HG02678 (cell line): ENCODE data around the gene CNN3.

Experiments
- ATAC-seq: cut with Tn5 transposase; IDR thresholded peaks from one replicate; pipeline ENCODE4 v1.9.1; 2021; ENCODE audit warnings: mild to moderate bottlenecking, moderate library complexity; ENCODE audit not compliant: unreplicated experiment

Gene CNN3

GRCh38 chr1:94925004-94925403 lies 1.9 kb downstream of the CNN3 start:
- no peak for ATAC-seq

- no peak for ATAC-seq
Observed at GRCh38 chr1:94922761-94923331, 4.1 kb downstream of the CNN3 start.

DNA sequence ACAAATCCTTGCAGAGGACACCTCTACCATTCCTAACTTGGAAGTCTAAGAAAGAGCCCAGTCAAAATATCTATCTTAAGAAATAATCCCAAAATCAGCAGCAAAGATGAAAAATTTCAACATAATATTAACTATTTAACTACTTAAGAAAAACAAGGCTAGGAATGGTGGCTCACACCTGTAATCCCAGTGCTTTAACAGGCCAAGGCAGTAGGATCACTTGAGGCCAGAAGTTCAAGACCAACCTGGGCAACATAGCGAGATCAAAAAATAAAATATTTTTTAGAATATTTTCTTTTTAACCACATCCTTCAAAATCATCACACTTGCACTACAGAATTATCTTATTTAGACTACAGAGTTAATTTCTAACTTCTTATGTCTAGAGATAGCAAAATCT lies 4.9 kb downstream of the CNN3 start:
- no peak for ATAC-seq

DNA sequence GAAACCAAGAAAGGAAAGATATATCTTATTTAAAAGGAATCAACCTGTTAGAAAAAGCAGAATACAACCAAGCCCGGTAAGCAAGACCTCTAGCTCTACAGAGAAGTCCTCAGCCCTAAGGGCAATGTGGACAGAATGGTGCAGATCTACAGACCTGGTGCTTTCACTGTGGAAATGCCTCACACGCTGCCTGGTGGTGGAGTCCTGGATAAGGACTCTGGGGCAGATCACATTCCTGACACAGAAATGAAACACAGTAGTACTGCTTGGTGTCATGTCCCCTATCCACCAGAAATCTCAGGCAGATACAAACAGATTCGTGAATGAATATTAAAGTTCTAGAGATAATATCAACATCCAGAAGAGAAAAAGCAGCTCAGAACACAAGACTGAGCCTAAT lies 6.8 kb downstream of the CNN3 start:
- no peak for ATAC-seq

GRCh38 chr1:94919241-94920030 lies 7.5 kb downstream of the CNN3 start:
- no peak for ATAC-seq

DNA sequence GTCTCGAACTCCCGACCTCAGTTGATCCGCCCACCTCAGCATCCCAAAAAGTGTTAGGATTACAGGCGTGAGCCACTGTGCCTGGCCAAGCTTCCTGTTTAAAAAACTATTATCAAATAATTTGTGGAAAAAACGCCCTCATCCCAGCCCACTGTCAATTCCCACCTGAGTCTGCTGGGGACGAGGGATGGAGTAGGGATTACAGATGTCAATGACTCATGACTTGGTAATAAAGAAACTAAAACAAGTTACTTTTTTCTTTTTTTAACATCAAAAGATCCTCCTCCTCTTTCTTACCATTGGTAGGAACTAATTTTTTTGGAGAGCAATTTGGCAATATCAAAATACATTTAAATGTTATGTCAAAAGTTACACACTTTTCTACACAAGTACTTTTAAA lies 9.7 kb downstream of the CNN3 start:
- no peak for ATAC-seq

DNA sequence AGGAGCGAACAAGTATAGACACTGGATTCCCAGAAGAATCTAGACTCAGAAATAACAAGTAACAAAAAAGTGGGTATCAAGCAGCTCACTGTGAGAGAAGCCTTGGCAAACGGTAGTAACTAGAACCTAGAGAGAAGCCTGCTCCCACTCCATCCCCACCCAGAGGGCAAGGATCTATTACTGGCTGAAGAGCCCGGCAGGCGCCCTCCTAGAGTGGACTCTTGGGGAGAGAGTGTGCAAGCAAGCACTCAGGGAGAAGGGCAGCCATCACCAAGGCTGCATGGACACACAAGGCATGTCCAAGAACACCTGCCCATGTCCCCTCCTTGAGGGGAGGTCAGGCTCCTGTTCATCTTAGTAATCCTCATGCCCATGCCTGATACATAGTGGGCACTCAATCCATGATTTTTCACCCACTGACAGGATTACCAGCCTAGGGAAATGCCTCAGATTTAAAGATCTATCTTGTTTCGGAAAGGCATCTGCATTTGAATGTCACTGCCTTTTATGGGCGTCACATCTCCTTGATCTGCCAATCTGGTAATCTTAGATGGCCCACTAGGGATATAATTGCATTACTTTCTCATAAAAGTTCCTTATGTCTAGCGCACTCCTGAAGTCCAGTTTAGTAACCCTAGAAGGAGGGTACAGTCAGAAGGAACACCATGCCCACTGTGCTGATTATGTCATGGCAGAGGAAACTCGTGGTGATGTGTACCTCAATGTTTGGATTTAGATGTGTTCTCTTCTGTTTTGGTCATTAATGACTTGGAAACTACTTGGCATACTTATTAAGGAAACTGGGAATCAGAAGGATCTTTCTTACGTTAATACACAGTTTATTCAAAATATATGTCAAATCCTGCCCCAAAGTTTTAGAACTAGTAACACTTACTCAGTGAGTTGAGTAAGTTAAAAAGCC lies 14.4 kb downstream of the CNN3 start:
- no peak for ATAC-seq

DNA sequence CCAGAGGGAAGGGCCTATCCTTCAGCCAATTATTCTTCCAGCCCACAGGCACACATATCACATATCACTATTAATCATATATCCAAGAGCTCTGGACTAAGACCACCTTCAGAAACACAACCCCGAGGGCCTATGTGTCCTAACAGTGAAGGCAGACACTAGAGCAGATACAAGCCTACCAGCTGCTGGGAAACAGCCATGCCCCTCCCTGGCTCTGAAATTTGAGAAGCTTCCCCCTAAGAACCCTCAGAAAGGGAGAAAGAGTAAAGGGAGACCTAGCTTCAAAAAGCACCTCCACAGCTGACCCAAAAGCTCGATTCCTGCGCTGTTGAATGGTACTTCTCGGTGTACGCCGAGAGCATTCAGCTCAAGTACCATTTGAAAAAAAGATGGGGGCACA lies 17.4 kb downstream of the CNN3 start:
- no peak for ATAC-seq

DNA sequence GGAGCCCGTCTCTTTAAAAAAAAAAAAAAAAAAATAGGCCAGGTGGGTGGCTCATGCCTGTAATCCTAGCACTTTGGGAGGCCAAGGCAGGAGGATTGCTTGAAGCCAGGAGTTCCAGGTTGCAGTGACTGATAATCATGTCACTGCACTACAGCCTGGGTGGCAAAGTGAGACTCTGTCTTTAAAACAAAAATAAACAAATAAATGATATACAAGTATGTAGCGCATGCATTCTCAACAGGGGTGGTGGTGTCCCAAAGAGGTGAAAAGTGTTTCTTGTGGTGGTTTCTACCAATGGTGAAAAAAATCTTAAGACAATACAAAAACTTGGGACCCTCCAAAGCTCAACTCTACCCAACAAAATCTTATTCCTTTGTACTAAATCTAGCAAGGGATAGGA lies 17.9 kb downstream of the CNN3 start:
- no peak for ATAC-seq

DNA sequence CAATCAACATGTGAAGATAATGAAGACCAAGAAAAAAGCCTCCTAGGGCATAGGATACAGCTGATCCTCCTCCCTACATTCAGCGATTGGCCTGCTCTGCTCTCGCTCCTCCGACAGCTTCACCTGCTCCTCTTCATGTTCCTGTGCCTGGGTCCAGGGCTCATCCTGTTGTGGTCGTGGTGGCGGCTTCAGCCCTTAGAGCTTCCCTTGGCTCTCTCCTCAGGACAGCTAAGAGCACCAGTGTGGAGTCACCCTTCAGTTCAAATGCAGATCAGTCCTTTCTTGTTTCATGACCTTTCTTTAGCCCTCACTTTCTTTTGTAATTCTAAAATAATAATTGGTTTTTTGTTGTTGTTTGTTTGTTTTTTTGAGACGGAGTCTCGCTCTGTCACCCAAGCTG lies 18.7 kb downstream of the CNN3 start:
- no peak for ATAC-seq

GRCh38 chr1:94907136-94907535 lies 19.8 kb downstream of the CNN3 start:
- no peak for ATAC-seq

- ATAC-seq, result no peak
Observed at GRCh38 chr1:94906382-94906781, 20.5 kb downstream of the CNN3 start.

GRCh38 chr1:94905207-94905606 lies 21.7 kb downstream of the CNN3 start:
- no peak for ATAC-seq

DNA sequence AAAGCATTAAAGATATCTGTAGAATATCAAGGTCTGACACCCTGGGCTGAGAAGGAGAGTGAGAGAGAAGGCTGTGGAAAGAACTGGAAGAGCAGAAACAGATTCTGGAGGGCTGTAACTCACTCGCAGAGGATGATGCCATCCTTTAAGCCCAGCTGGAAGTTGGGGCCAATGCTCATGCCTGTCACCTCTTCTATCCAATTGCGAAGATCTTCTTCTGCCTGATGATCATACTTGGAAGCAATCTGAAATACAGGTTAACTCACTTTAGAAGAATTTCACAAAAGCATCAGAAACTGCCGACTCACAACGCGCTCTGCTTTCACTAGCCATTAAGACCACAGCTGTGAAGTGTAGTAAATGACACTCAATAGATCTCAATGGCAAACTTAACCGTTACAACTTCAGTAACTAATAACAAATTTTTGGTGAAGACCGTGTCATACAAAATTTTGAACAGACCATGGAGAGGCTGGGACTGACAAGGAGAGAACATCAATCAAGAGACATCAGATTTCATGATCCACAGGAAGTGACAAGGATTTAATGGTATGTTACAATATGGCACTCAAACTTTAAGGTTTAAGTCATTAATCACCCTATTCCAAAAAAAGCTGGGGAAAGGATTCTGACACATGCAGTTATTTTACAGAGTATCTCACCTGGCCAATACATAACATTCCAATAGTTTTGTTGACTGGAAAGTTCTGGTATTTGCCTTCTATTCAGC lies 23.5 kb downstream of the CNN3 start:
- no peak for ATAC-seq

GRCh38 chr1:94901841-94902240 lies 25.1 kb downstream of the CNN3 start:
- ATAC-seq, result no peak

- ATAC-seq, result no peak
Observed at GRCh38 chr1:94899756-94900155, 27.2 kb downstream of the CNN3 start.

- no peak for ATAC-seq
Observed at GRCh38 chr1:94898491-94899385, 28.2 kb downstream of the CNN3 start.

DNA sequence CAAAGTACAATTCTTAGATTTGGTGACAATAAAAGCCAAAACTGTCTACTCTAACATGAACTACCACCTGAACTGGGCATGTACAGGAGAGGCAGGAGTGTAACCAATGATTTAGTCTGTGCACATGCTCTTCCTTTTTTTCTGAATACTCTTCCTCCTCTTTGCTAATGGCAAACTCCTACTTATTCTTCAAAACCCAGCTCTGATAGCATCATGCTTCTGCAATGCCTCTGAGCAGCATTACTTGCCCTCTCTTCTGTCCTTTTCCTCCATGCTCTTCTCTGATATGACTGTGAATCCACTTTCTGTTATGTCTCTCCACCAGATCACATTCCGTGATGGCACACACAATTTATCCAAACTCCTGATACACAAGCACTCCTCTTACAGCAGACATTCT lies 31.4 kb downstream of the CNN3 start:
- no peak for ATAC-seq

DNA sequence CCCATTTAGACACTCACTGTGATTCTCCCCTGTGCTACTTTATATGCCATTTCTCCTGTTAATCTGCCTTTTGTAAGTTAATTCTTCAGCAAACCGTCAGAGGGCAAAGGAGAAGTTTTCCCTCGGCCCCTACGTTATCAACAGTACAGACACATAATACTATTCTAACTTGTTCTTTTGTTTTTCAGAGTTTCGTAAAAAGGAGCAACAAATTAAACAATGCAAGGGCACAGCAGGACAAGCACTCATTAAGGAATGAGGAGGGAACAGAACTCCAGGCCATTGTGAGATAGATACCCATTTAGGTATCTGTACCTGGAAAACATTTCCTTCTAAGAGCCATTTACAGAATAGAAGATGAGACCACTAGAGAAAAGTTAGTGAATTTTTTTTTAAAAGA lies 32.3 kb downstream of the CNN3 start:
- no peak for ATAC-seq

GRCh38 chr1:94892604-94893254 lies 34.2 kb downstream of the CNN3 start:
- ATAC-seq, result no peak
